Measurements from ENCODE around the gene GBX1.

DNA sequence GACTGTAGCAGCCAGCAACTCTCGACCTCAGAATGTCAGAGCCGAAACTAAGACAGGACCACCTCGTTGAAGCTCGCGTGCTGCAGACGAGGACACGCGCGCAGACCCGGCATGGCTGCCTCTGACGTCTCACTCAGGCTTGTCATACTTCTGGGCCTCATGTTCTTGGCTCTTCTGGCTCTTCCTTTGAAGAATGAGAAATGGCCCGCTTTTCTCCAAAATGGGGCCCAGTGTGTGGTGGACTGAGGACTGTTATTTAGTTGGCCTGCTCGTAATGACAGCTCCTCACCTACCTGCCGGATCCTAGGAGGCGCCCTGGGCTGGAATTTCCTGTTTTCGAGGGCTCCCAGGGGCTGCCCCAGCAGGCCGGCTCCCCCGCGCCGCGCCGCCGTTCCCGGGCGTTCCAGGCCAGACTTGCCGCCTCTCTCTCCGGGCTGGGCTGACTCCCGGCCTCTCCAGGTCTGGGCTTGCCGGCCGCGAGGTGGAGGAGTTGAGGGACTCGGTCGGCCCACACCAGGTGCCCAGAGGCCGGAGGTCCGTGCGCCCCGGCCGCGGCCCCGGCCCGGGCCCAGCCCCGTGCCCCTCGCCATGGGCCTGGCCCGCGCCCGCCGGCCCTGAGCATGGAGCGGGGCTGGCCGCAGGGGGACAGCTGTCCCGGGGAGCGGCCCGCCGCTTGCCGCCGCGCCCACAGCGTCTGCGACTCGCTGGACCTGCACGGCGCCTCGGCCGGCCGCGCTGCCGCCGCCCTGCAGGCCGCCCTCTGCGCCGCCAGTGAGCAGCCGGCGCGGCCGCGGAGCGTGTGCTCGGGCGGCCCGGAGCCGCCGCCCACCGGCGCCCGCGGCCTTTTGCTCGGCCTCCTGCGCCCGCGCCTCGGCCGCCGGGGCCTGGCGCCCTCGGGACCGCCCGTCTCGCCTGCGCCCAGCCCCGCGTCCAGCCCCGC is 53.1 kb downstream of the GBX1 start:
- TF ChIP-seq, protein P1, sequence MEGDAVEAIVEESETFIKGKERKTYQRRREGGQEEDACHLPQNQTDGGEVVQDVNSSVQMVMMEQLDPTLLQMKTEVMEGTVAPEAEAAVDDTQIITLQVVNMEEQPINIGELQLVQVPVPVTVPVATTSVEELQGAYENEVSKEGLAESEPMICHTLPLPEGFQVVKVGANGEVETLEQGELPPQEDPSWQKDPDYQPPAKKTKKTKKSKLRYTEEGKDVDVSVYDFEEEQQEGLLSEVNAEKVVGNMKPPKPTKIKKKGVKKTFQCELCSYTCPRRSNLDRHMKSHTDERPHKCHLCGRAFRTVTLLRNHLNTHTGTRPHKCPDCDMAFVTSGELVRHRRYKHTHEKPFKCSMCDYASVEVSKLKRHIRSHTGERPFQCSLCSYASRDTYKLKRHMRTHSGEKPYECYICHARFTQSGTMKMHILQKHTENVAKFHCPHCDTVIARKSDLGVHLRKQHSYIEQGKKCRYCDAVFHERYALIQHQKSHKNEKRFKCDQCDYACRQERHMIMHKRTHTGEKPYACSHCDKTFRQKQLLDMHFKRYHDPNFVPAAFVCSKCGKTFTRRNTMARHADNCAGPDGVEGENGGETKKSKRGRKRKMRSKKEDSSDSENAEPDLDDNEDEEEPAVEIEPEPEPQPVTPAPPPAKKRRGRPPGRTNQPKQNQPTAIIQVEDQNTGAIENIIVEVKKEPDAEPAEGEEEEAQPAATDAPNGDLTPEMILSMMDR (IDR thresholded peaks at IDR 0.05): no peak
- TF ChIP-seq POLR2A (IDR thresholded peaks at IDR 0.05): no peak

Data from adrenal gland (tissue), 5 donors.